ENCODE results near the gene TCF19.
"Not testable (repeated sequence)": the region's sequence is repeated elsewhere in the genome, so short reads cannot be mapped to it uniquely, and the experiment has no call there.

DNA sequence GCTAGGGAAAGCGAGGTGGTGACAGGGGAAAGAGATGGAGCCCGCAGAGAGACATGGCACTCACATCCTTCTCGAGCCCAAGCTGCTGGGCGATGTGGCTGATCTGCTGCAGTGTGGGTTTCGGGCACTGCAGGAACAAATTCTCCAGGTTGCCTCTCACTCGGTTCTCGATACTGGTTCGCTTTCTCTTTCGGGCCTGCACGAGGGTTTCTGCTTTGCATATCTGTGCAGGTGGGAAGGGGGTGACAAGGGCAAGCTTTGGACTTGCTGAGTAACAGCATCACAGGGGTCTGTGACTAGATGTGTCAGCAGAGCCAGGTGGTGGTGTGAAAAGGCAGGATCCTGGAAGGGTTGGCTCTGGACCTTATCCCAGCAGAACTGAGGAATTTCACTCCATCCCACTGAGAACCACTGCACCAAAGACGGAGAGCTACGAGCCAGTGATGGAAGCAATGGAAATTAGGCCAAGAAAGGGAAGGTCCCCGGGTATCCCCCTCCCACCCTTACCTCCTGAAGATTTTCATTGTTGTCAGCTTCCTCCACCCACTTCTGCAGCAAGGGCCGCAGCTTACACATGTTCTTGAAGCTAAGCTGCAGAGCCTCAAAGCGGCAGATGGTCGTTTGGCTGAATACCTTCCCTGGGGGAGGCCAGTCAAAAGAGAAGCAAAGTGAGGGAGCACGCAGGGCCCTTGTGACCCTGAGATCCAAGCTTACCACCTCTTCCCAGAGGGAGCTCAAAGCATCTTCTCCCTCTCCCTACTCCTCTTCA, 6.9 kb downstream of the TCF19 start:
- TF ChIP-seq, protein P1, sequence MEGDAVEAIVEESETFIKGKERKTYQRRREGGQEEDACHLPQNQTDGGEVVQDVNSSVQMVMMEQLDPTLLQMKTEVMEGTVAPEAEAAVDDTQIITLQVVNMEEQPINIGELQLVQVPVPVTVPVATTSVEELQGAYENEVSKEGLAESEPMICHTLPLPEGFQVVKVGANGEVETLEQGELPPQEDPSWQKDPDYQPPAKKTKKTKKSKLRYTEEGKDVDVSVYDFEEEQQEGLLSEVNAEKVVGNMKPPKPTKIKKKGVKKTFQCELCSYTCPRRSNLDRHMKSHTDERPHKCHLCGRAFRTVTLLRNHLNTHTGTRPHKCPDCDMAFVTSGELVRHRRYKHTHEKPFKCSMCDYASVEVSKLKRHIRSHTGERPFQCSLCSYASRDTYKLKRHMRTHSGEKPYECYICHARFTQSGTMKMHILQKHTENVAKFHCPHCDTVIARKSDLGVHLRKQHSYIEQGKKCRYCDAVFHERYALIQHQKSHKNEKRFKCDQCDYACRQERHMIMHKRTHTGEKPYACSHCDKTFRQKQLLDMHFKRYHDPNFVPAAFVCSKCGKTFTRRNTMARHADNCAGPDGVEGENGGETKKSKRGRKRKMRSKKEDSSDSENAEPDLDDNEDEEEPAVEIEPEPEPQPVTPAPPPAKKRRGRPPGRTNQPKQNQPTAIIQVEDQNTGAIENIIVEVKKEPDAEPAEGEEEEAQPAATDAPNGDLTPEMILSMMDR (conservative IDR thresholded peaks at IDR 0.05): not testable (repeated sequence)
- TF ChIP-seq EZH2 (IDR thresholded peaks at IDR 0.05; ENCODE audit: low read depth): not testable (repeated sequence)

All from PC-9 (cell line).